T-helper 2 cell treated with Interferon-gamma antibody and Interleukin-4, amounts not matched to agents 5 μg/mL and 100 μg/mL, for 36 hours (primary cell): ENCODE results near the gene TUBGCP2.
A peak's percentile ranks its signal among the peaks of the same experiment; 100 is the strongest.

Source experiments
- DNase-seq: peaks from one replicate; pipeline ENCODE4 v3.0.0; 2021; ENCODE audit warnings: low spot score
- H3K27ac Mint-ChIP-seq: one replicate; pipeline ENCODE4 v1.8.0; 2021; ENCODE audit warnings: mild to moderate bottlenecking, mixed read lengths
- H3K27me3 Mint-ChIP-seq: one replicate; pipeline ENCODE4 v1.8.0; 2021; ENCODE audit warnings: low read depth, mixed read lengths
- H3K36me3 Mint-ChIP-seq: one replicate; pipeline ENCODE4 v1.8.0; 2021; ENCODE audit warnings: low read depth, mixed read lengths
- H3K4me1 Mint-ChIP-seq: one replicate; pipeline ENCODE4 v1.8.0; 2021; ENCODE audit warnings: low read depth, mixed read lengths
- H3K4me3 Mint-ChIP-seq: one replicate; pipeline ENCODE4 v1.8.0; 2022; ENCODE audit warnings: mild to moderate bottlenecking, moderate library complexity, mixed read lengths
- H3K9me3 Mint-ChIP-seq: one replicate; pipeline ENCODE4 v1.8.0; 2021; ENCODE audit warnings: mixed read lengths

Gene TUBGCP2

GRCh38 chr10:133292919-133293809 is 15.5 kb downstream of the TUBGCP2 start:
- no peak for DNase-seq
- H3K27ac Mint-ChIP-seq = no peak overlapping the region
- peaks cover 1% of the 10 kb centered on the region for H3K4me1 Mint-ChIP-seq
- peaks cover 42% of the 10 kb centered on the region for H3K36me3 Mint-ChIP-seq
- H3K9me3 Mint-ChIP-seq = no peaks in the 10 kb centered on the region
- no peak overlapping the region for H3K4me3 Mint-ChIP-seq
- no peaks in the 10 kb centered on the region for H3K27me3 Mint-ChIP-seq

DNA sequence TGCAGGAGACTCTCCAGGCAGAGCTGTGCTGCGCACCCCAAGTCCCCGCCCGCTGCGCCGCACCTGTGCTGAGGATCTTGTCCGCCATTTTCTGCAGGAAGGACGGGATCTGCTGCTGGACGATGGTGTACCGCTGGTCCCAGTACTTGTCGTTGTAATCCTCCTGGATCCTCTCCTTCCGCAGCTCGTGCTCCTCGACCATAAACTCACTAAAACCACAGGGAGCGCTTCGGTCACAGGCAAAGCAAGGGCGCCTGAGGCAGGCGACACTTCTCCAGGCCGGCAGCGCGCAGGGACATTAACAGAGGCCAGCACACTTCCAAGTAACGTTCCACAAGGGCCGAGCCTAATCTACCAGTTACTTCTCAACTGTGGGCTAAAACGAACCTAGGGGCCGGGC is 18.9 kb downstream of the TUBGCP2 start:
- no peak overlapping the region for H3K4me3 Mint-ChIP-seq
- H3K27me3 Mint-ChIP-seq = no peaks in the 10 kb centered on the region
- DNase-seq = no peak
- no peak overlapping the region for H3K27ac Mint-ChIP-seq
- H3K9me3 Mint-ChIP-seq = no peaks in the 10 kb centered on the region
- H3K36me3 Mint-ChIP-seq = peaks cover 47% of the 10 kb centered on the region
- peaks cover under 1% of the 10 kb centered on the region for H3K4me1 Mint-ChIP-seq

DNA sequence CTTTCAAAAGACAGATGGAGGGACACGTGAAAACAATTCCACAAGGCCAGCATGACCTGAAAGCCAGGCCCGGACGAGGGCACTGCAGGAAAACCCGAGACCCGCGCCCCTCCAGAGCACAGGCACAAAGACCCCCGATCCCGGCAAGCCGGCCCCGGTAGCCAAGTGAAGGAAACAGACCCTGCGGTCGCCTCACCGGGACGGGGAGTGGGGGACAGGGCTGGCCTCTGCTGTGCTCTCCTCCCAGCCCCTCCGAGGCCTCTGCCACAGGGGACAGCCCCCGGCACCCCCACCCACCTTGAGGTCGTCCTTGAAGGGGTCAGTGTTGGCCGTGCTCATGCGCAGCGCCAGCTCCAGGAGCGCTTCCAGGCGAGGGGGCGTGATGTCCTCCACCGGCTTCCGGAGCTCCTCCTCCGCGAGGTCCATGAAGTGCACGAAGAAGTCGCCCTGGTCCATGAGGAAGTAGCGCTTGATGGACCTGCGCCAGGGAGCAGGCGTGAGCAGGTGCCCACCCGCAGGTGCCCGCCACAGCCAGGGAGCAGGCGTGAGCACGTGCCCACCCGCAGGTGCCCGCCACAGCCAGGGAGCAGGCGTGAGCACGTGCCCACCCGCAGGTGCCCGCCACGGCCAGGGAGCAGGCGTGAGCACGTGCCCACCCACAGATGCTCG is 20.7 kb downstream of the TUBGCP2 start:
- Mint-ChIP-seq H3K4me1 (no peaks in the 10 kb centered on the region), H3K27ac (no peak overlapping the region)

GRCh38 chr10:133286366-133286765 is 22.3 kb downstream of the TUBGCP2 start:
- no peak overlapping the region for H3K27ac Mint-ChIP-seq
- no peaks in the 10 kb centered on the region for H3K27me3 Mint-ChIP-seq
- no peaks in the 10 kb centered on the region for H3K4me1 Mint-ChIP-seq
- peaks cover 49% of the 10 kb centered on the region for H3K36me3 Mint-ChIP-seq
- H3K9me3 Mint-ChIP-seq = no peaks in the 10 kb centered on the region
- no peak for DNase-seq
- no peak overlapping the region for H3K4me3 Mint-ChIP-seq

More for the DNA sequence above, 20.7 kb downstream of the TUBGCP2 start:
- Mint-ChIP-seq H3K36me3 (peaks cover 43% of the 10 kb centered on the region), H3K9me3 (no peaks in the 10 kb centered on the region), H3K4me3 (no peak overlapping the region), H3K27me3 (no peaks in the 10 kb centered on the region)
- DNase-seq = no peak

GRCh38 chr10:133285217-133285616 is 23.5 kb downstream of the TUBGCP2 start:
- no peaks in the 10 kb centered on the region for H3K9me3 Mint-ChIP-seq
- H3K27me3 Mint-ChIP-seq = no peaks in the 10 kb centered on the region
- no peak for DNase-seq
- H3K4me1 Mint-ChIP-seq = no peaks in the 10 kb centered on the region
- no peak overlapping the region for H3K4me3 Mint-ChIP-seq
- peaks cover 44% of the 10 kb centered on the region for H3K36me3 Mint-ChIP-seq
- no peak overlapping the region for H3K27ac Mint-ChIP-seq

DNA sequence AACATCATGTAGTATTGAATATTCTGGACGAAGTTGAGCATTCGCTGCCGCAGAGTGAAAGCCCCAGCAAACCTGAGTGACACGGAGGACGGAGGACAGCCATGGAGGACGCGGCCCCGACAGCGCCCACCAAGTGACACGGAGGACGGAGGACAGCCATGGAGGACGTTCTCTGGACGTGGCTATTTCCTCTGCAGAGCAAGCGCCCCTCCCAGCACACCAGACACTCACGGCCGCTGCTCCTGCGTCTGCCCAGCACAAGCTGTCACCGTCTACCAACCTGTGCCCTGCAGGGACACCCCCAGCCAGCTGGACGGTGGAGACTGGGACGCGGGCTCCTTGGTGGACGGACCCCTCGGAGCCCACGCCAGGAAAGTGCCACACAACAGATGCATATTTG is 24.7 kb downstream of the TUBGCP2 start:
- Mint-ChIP-seq H3K4me1 (peaks cover 9% of the 10 kb centered on the region), H3K4me3 (no peak overlapping the region), H3K27me3 (no peaks in the 10 kb centered on the region), H3K36me3 (peaks cover 45% of the 10 kb centered on the region), H3K9me3 (no peaks in the 10 kb centered on the region), H3K27ac (no peak overlapping the region)
- no peak for DNase-seq

GRCh38 chr10:133282846-133283390 is 25.8 kb downstream of the TUBGCP2 start:
- Mint-ChIP-seq H3K27me3 (no peaks in the 10 kb centered on the region), H3K36me3 (peaks cover 47% of the 10 kb centered on the region), H3K27ac (no peak overlapping the region), H3K4me1 (peaks cover 19% of the 10 kb centered on the region), H3K9me3 (no peaks in the 10 kb centered on the region), H3K4me3 (no peak overlapping the region)
- no peak for DNase-seq

DNA sequence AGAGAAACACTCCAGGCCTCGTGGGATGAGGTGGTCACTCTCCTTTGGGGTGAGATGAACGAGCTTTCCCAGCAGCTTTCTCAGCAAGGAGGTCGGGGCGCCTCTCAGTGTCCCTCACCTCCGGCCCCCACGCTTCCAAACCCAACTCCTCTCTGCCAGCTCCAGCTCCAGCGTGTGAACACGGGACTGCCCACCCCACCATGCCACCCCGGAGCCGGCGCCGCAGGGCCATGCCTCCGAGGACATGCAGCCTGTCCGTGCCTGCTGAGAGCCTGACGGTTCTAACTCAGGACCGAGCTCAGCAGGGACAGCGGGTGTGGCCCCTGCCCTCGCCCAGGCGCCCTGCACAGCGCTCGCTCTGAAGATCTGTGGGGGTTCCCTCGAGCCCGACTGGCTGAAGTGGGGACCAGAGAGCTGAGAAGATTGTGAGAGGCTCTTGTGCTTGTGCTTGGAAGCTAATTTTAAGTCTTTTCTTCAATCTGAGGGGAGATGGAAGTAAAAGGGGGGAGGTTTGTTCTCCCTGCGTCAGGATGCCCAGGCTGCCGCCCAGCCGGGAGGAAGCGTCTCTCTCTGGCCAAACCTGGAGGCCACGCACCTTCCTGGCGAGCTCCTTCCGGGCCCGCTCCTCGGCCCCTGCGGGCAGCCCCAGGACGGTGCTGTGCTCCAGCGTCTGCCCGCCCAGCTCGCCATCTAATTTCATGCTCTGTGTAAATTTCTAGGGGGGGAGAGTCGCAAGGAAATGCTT is 26.9 kb downstream of the TUBGCP2 start:
- Mint-ChIP-seq H3K36me3 (peaks cover 43% of the 10 kb centered on the region), H3K4me1 (peaks cover 23% of the 10 kb centered on the region), H3K27me3 (no peaks in the 10 kb centered on the region), H3K4me3 (no peak overlapping the region), H3K27ac (no peak overlapping the region), H3K9me3 (no peaks in the 10 kb centered on the region)
- no peak for DNase-seq

DNA sequence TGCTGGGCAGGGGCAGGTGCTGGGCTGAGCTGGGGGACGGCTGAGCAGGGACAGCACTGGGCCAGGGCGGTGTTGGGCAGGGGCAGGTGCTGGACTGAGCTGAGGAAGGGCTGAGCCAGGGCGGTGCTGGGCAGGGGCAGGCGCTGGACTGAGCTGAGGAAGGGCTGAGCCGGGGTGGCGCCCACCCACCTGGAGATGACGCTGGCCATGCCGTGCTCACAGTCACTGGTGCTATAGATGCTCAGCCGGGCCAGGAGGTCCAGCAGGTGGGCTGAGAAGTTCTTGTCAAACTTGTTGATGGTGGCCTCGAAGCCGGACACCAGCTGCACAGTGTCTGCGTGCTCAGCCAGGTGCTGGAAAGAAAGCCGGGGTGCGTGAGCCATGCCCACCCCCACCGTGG is 27.6 kb downstream of the TUBGCP2 start:
- no peak overlapping the region for H3K4me3 Mint-ChIP-seq
- DNase-seq = no peak
- no peaks in the 10 kb centered on the region for H3K9me3 Mint-ChIP-seq
- no peak overlapping the region for H3K27ac Mint-ChIP-seq
- peaks cover 23% of the 10 kb centered on the region for H3K4me1 Mint-ChIP-seq
- no peaks in the 10 kb centered on the region for H3K27me3 Mint-ChIP-seq
- H3K36me3 Mint-ChIP-seq = peaks cover 36% of the 10 kb centered on the region

DNA sequence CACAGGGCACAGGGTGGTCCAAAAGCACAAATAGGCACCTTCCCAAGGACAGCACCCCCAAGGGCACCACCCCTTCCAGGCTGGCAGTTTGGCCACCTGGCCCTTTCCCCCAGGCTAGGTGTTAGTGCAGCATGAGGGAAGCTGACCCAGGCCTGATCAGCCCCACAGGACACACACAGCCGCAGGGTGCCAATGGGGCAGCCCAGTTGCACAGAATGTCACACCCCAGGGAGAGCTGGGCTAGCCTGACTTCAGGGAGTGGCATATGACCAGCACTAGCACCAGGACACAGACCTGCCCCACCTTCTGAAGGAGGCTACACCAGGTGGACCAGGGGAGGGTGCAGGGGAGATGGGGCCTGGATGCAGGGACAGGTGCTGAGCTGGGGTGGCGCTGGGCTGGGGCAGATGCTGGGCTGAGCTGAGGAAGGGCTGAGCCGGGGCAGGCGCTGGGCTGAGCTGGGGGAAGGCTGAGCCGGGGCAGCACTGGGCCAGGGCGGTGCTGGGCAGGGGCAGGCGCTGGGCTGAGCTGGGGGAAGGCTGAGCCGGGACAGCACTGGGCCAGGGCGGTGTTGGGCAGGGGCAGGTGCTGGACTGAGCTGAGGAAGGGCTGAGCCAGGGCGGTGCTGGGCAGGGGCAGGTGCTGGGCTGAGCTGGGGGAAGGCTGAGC is 28.1 kb downstream of the TUBGCP2 start:
- Mint-ChIP-seq H3K4me1 (peaks cover 23% of the 10 kb centered on the region), H3K27me3 (no peaks in the 10 kb centered on the region), H3K36me3 (peaks cover 35% of the 10 kb centered on the region), H3K4me3 (no peak overlapping the region), H3K9me3 (no peaks in the 10 kb centered on the region), H3K27ac (no peak overlapping the region)
- DNase-seq = no peak

- H3K27ac Mint-ChIP-seq = peak overlapping the region; percentile 45
- no peak overlapping the region for H3K4me3 Mint-ChIP-seq
- H3K9me3 Mint-ChIP-seq = no peaks in the 10 kb centered on the region
These were observed 29.1 kb downstream of the TUBGCP2 start for GRCh38 chr10:133279326-133280226.

DNA sequence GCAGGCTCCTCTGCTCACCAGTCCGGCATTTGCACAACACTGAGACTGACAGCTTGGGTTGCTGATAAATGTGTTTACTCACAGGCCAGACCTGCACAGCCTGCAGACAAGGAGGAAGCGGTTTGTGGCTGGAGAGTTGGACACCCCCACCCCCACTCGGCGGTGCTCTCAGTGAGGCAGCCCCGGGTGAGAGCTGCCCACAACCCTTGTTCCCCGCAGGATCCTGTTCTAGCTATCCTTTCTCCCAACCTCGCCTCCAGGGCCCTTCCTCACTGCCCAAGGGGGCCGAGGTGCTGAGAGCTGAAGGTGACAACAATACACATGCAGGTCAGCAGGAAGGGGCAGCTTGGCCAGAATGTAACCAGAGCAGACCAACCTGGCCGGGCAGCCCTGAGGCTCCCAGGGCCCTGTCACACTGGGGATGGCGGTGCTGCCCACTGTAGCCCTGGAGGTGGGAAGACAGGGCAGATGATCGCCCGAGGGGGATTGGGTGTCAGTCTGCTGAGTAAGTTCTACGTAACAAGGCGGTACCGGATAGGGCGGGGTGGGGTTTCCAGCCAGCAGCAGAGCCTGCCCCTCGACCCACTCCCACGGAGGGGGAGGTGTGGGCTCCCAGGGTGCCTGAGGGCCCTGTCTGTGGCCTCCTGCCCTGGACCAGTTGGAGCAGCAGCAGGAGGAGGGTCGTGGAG is 30.0 kb downstream of the TUBGCP2 start:
- peak; percentile 70 for DNase-seq
- H3K9me3 Mint-ChIP-seq = no peaks in the 10 kb centered on the region
- peaks cover 25% of the 10 kb centered on the region for H3K4me1 Mint-ChIP-seq
- peak overlapping the region; percentile 96 for H3K27ac Mint-ChIP-seq
- no peaks in the 10 kb centered on the region for H3K27me3 Mint-ChIP-seq
- H3K36me3 Mint-ChIP-seq = peaks cover 28% of the 10 kb centered on the region
- peak overlapping the region; percentile 86 for H3K4me3 Mint-ChIP-seq

More at GRCh38 chr10:133279326-133280226, 29.1 kb downstream of the TUBGCP2 start:
- DNase-seq = no peak
- Mint-ChIP-seq H3K36me3 (peaks cover 29% of the 10 kb centered on the region), H3K27me3 (no peaks in the 10 kb centered on the region), H3K4me1 (peaks cover 24% of the 10 kb centered on the region)
